Hepatocyte (in vitro differentiated cells): ENCODE measurements around the gene SLC46A2. TPM values are rescaled to one million over a fixed set of nuclear protein-coding genes. Genes with fewer than 3 reads are reported as not detected.

Source experiments
- DNase-seq: peaks from one replicate; pipeline ENCODE4 v3.0.0-alpha.2; 2016; ENCODE audit warnings: low spot score
- H2AFZ ChIP-seq: fragments of 200-600 bp; sonication (generic); 2 replicates; pipeline ENCODE4 v1.6.0; 2016; ENCODE audit warnings: antibody characterized with exemption, mild to moderate bottlenecking
- H3K27ac ChIP-seq: fragments of 200-600 bp; sonication (generic); 2 replicates; pipeline ENCODE4 v1.5.1; 2016; ENCODE audit warnings: mild to moderate bottlenecking
- H3K27me3 ChIP-seq: fragments of 200-600 bp; sonication (generic); 2 replicates; pipeline ENCODE4 v1.6.1; 2016
- H3K36me3 ChIP-seq: fragments of 200-600 bp; sonication (generic); replicated peaks from 2 replicates; pipeline ENCODE4 v1.5.1; 2016; ENCODE audit warnings: low read depth; ENCODE audit not compliant: insufficient read depth
- H3K4me1 ChIP-seq: fragments of 200-600 bp; sonication (generic); 2 replicates; pipeline ENCODE4 v1.5.1; 2016; ENCODE audit warnings: mild to moderate bottlenecking, moderate library complexity; ENCODE audit not compliant: insufficient read depth
- H3K4me2 ChIP-seq: fragments of 200-600 bp; sonication (generic); 2 replicates; pipeline ENCODE4 v1.6.0; 2016
- H3K4me3 ChIP-seq: fragments of 200-600 bp; sonication (generic); 2 replicates; pipeline ENCODE4 v1.5.1; 2016; ENCODE audit warnings: mild to moderate bottlenecking
- H3K79me2 ChIP-seq: fragments of 200-600 bp; sonication (generic); 2 replicates; pipeline ENCODE4 v1.6.0; 2017; ENCODE audit warnings: mild to moderate bottlenecking
- H3K9me2 ChIP-seq: fragments of 200-600 bp; sonication (generic); replicated peaks from 2 replicates; pipeline ENCODE4 v1.6.0; 2017; ENCODE audit warnings: mild to moderate bottlenecking; ENCODE audit not compliant: insufficient read depth
- H3K9me3 ChIP-seq: fragments of 200-600 bp; sonication (generic); 2 replicates; pipeline ENCODE4 v1.5.1; 2016; ENCODE audit warnings: low read depth, mild to moderate bottlenecking
- H4K20me1 ChIP-seq: fragments of 200-600 bp; sonication (generic); 2 replicates; pipeline ENCODE4 v1.6.0; 2016; ENCODE audit warnings: mild to moderate bottlenecking; ENCODE audit not compliant: insufficient read depth, poor library complexity, severe bottlenecking
- CTCF ChIP-seq: fragments of 200-600 bp; sonication (generic); IDR thresholded peaks from 2 replicates; pipeline ENCODE4 v1.5.1; 2016; ENCODE audit warnings: antibody characterized with exemption, mild to moderate bottlenecking; ENCODE audit not compliant: poor library complexity
- EZH2 ChIP-seq: fragments of 200-600 bp; sonication (generic); IDR thresholded peaks from 2 replicates; pipeline ENCODE4 v1.6.1; 2016; ENCODE audit warnings: antibody characterized with exemption, mild to moderate bottlenecking, borderline replicate concordance
- EZH2phosphoT487 ChIP-seq: fragments of 200-600 bp; sonication (generic); IDR thresholded peaks from one replicate; pipeline ENCODE4 v1.6.1; 2018; ENCODE audit warnings: antibody characterized with exemption, mild to moderate bottlenecking, low read depth, moderate library complexity; ENCODE audit not compliant: unreplicated experiment, severe bottlenecking
- WGBS: methylation state at CpG from one replicate; pipeline ENCODE4 v1.1.6; 2016; ENCODE audit warnings: low lambda C conversion rate; ENCODE audit errors: missing lambda C conversion rate; 5-methylcytosine and 5-hydroxymethylcytosine counted together
- polyA plus RNA-seq: library from polyadenylated mRNA; unstranded; fragments of >200 nt; fragmentation: Nextera tagmentation; extraction: Ambion mirVana; gene quantifications from 2 replicates; pipeline ENCODE4 v1.2.1, GENCODE V29; 2016
- total RNA-seq: library from RNA; depleted of rRNA; stranded (reverse); fragments of >200 nt; gene quantifications from 2 replicates; pipeline ENCODE4 v1.2.3, GENCODE V29; 2014

SLC46A2 gene, protein sequence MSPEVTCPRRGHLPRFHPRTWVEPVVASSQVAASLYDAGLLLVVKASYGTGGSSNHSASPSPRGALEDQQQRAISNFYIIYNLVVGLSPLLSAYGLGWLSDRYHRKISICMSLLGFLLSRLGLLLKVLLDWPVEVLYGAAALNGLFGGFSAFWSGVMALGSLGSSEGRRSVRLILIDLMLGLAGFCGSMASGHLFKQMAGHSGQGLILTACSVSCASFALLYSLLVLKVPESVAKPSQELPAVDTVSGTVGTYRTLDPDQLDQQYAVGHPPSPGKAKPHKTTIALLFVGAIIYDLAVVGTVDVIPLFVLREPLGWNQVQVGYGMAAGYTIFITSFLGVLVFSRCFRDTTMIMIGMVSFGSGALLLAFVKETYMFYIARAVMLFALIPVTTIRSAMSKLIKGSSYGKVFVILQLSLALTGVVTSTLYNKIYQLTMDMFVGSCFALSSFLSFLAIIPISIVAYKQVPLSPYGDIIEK
- total RNA-seq (not detected in 2 replicates), polyA plus RNA-seq (not detected in 2 replicates)

GRCh38 chr9:112890106-112891081 is at the start of gene SLC46A2:
TSS of gene SLC46A2 (minus strand) at chr9:112890876. CDS start at chr9:112890681, 195 bp downstream.
- no peaks in the 10 kb centered on the region for H3K79me2 ChIP-seq
- H3K9me2 ChIP-seq: no peaks in the 10 kb centered on the region
- H3K9me3 ChIP-seq: no peaks in the 10 kb centered on the region
- peak within 1 kb of the TSS; percentile 10 for H3K4me3 ChIP-seq
- peak; percentile 22 for DNase-seq
- H3K4me2 ChIP-seq: peak within 1 kb of the TSS; percentile 88
- H2AFZ ChIP-seq: no peak within 1 kb of the TSS
- no peaks in the 10 kb centered on the region for H3K4me1 ChIP-seq
- no peak within 1 kb of the TSS for H3K27ac ChIP-seq
- peaks cover 40% of the 10 kb centered on the region for H3K27me3 ChIP-seq
- 22% methylated on average over 75 of the region's 78 CpGs for WGBS
- no peaks in the 10 kb centered on the region for H4K20me1 ChIP-seq
- TF ChIP-seq CTCF (no peak), EZH2phosphoT487 (no peak), EZH2 (no peak)
- no peaks in the 10 kb centered on the region for H3K36me3 ChIP-seq

DNA sequence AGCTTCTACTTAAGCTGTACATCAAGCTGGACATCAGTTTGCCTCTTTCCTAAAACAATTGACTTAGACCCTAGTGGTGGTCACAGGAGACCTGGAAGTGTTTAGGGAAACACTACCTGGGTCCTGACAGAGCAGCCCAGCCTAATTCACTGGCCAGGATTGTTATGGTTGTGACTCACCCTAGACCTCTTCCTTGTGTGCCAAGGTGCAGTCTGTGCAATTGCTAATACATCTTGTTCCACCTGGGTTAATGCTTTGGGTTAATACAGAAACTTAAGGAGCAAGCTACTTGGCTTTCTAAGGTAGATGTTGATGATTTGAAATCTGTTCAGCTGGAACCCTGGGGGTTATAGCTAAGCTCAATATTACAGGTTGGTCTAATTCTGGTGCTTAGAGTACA is 48.7 kb upstream of the SLC46A2 start:
- Histone ChIP-seq H3K4me3 (no peak overlapping the region), H3K27ac (no peak overlapping the region), H3K9me2 (no peaks in the 10 kb centered on the region)

GRCh38 chr9:112933696-112934095 is 43.0 kb upstream of the SLC46A2 start:
- H3K27ac ChIP-seq: no peak overlapping the region
- no peak overlapping the region for H3K4me2 ChIP-seq
- no peak overlapping the region for H2AFZ ChIP-seq
- no peak overlapping the region for H3K4me3 ChIP-seq
- H3K9me2 ChIP-seq: no peaks in the 10 kb centered on the region
- TF ChIP-seq EZH2: no peak
- TF ChIP-seq CTCF: no peak
- TF ChIP-seq EZH2phosphoT487: no peak
- no peaks in the 10 kb centered on the region for H4K20me1 ChIP-seq
- WGBS: 82% methylated on average over 2 of the region's 2 CpGs
- H3K9me3 ChIP-seq: no peaks in the 10 kb centered on the region
- DNase-seq: no peak
- no peaks in the 10 kb centered on the region for H3K4me1 ChIP-seq
- H3K79me2 ChIP-seq: no peaks in the 10 kb centered on the region
- no peaks in the 10 kb centered on the region for H3K36me3 ChIP-seq
- H3K27me3 ChIP-seq: peaks cover 30% of the 10 kb centered on the region

More for the DNA sequence above, 48.7 kb upstream of the SLC46A2 start:
- no peaks in the 10 kb centered on the region for H3K9me3 ChIP-seq
- DNase-seq: no peak
- no peaks in the 10 kb centered on the region for H3K36me3 ChIP-seq
- no peaks in the 10 kb centered on the region for H3K4me1 ChIP-seq
- no peak for TF ChIP-seq EZH2
- TF ChIP-seq CTCF: no peak
- no peak for TF ChIP-seq EZH2phosphoT487
- peaks cover 28% of the 10 kb centered on the region for H3K27me3 ChIP-seq
- H2AFZ ChIP-seq: no peak overlapping the region
- H3K79me2 ChIP-seq: no peaks in the 10 kb centered on the region
- no peaks in the 10 kb centered on the region for H4K20me1 ChIP-seq
- H3K4me2 ChIP-seq: no peak overlapping the region
